Activated T-helper 2 cell treated with anti-CD3 and anti-CD28 coated beads, Interferon-gamma antibody, Interleukin-2, Interleukin-4, amounts not matched to agents 10 μg/mL and 5 μg/mL and 100 μg/mL, durations not matched to agents 14 hours and 24 hours and 36 hours (primary cell): ENCODE measurements around the gene UBL7. TPM values are rescaled to one million over a fixed set of nuclear protein-coding genes. Genes with fewer than 3 reads are reported as not detected.
A peak's percentile ranks its signal among the peaks of the same experiment; 100 is the strongest.

Source experiments
- DNase-seq: peaks from one replicate; pipeline ENCODE4 v3.0.0; 2021; ENCODE audit warnings: low spot score
- H3K27ac Mint-ChIP-seq: one replicate; pipeline ENCODE4 v1.8.0; 2021; ENCODE audit warnings: mixed read lengths
- H3K27me3 Mint-ChIP-seq: one replicate; pipeline ENCODE4 v1.8.0; 2021; ENCODE audit warnings: low read depth, mixed read lengths
- H3K36me3 Mint-ChIP-seq: one replicate; pipeline ENCODE4 v1.8.0; 2021; ENCODE audit warnings: low read depth, mixed read lengths
- H3K4me1 Mint-ChIP-seq: one replicate; pipeline ENCODE4 v1.8.0; 2021; ENCODE audit warnings: low read depth, mixed read lengths
- H3K4me3 Mint-ChIP-seq: one replicate; pipeline ENCODE4 v1.8.0; 2021; ENCODE audit warnings: low read depth, mild to moderate bottlenecking, moderate library complexity, mixed read lengths
- H3K9me3 Mint-ChIP-seq: one replicate; pipeline ENCODE4 v1.8.0; 2021; ENCODE audit warnings: mixed read lengths
- intact Hi-C: fragments of 100-400 bp; cut with micrococcal nuclease; formaldehyde crosslinking; loops from one replicate; pipeline ENCODE4 v1.15.1; 2023
- total RNA-seq: library from RNA; stranded (reverse); gene quantifications from 2 replicates; pipeline ENCODE4 v1.2.3, GENCODE V29; 2022

UBL7 gene
- total RNA-seq, 1 donor from 2014 or later = 59.1 TPM

DNA sequence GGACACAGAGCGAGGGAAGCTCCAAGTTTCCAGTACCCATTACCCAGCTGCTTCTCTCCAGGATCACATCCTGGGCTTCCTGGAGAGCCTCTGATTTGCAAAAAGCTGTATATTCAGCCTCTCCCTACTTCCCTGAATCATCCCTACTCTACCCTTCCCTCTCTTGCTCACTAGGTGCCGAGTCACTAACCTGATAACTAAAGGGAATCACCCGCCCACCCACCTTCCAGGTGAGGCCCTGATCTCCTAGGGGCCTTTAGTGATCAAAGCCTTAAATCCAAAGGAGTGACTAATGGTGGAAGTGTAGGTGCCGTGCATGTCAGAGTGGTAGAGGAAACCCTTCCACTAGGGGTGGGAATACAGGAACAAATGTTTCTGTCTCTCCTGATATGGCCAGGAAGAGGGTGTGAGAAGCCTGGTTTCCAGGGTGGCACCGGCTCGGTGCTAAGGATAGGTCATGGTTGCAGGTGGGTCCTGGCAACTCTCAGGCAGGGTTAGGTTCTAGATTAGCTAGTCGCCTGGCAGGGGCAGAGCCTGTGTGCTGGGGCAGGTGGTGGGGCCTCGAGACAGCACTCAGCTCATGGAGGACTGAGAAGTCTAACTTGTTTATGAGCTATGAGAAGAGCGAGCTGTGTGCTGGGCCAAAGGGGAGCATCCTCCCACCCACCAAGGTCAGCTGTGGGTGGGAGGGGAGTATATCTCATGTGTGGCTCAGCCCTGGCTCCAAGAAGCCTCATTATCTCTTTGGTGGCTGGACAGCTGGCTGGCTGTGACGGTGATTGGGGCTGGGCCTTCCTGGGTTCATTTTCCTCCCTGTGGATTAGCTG, 37.3 kb downstream of the UBL7 start:
- no peak for DNase-seq
- H3K4me3 Mint-ChIP-seq = no peak overlapping the region
- H3K27ac Mint-ChIP-seq = peak overlapping the region; percentile 50
- intact Hi-C loops = no loop called here
- H3K4me1 Mint-ChIP-seq = peaks cover 34% of the 10 kb centered on the region
- H3K9me3 Mint-ChIP-seq = no peaks in the 10 kb centered on the region
- peaks cover 31% of the 10 kb centered on the region for H3K36me3 Mint-ChIP-seq
- no peaks in the 10 kb centered on the region for H3K27me3 Mint-ChIP-seq

GRCh38 chr15:74422652-74423430, 38.1 kb downstream of the UBL7 start:
- Mint-ChIP-seq H3K27me3 (no peaks in the 10 kb centered on the region), H3K9me3 (no peaks in the 10 kb centered on the region), H3K36me3 (peaks cover 25% of the 10 kb centered on the region), H3K27ac (no peak overlapping the region), H3K4me3 (no peak overlapping the region), H3K4me1 (peaks cover 30% of the 10 kb centered on the region)
- intact Hi-C loops = no loop called here
- no peak for DNase-seq

- peaks cover 27% of the 10 kb centered on the region for H3K4me1 Mint-ChIP-seq
- H3K27ac Mint-ChIP-seq = no peak overlapping the region
- DNase-seq = no peak
- H3K36me3 Mint-ChIP-seq = peaks cover 26% of the 10 kb centered on the region
- H3K4me3 Mint-ChIP-seq = no peak overlapping the region
- no peaks in the 10 kb centered on the region for H3K9me3 Mint-ChIP-seq
- intact Hi-C loops = no loop called here
- no peaks in the 10 kb centered on the region for H3K27me3 Mint-ChIP-seq
Observed at GRCh38 chr15:74422265-74422651, 38.7 kb downstream of the UBL7 start.

DNA sequence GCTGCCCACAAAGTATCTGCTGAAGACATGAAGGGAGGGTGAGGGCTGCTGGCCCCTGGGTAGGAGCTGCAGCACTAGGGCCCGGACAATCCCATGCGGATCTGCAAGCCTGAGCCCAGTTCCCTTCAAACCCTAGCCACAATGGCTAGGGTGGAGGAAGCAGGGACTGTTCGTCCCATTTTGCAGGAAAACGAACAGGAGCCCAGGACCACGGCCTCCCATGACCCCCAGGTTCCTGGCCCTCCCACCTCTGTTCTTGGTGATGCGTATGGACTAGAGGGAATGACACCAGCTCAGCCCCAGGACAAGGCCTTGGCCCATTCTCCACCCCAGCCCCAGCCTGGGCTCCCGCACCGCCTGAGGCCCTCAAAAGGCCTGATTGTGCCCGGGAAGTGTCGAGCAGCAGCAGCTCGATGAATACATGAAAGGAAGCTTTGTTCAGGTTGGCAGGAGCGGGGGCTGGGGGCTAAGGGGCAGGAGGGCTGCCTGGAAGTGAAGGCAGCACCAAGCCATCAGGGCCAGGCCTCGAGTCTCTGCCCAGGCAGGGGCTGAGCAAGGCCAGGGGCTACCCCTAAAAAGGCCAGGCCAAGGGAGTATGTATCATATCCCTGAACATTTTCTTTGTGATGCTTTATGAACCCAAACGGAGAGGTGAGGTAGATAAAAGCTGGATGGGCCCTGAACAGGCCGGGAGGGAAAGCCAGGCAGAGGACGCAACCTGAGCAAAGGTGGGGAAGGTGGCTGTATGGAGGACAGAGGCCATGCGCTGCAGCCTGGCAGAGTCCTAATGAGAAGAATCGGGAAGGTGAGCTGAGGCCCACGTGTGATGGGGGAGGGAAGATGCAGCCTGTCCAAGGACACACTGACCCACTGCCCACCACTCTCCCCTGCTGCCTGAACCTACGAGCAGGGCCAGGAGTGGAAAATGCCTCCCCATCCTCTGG, 39.4 kb downstream of the UBL7 start:
- intact Hi-C loops = no loop called here
- Mint-ChIP-seq H3K4me3 (no peak overlapping the region), H3K36me3 (peaks cover 28% of the 10 kb centered on the region), H3K9me3 (no peaks in the 10 kb centered on the region), H3K4me1 (peaks cover 27% of the 10 kb centered on the region), H3K27ac (no peak overlapping the region), H3K27me3 (no peaks in the 10 kb centered on the region)
- DNase-seq = no peak

- intact Hi-C loops = no loop called here
- Mint-ChIP-seq H3K27ac (no peak overlapping the region), H3K4me3 (no peak overlapping the region), H3K9me3 (no peaks in the 10 kb centered on the region), H3K4me1 (peaks cover 30% of the 10 kb centered on the region), H3K27me3 (no peaks in the 10 kb centered on the region), H3K36me3 (peaks cover 31% of the 10 kb centered on the region)
- DNase-seq = no peak
Observed at GRCh38 chr15:74420193-74420905, 40.6 kb downstream of the UBL7 start.

DNA sequence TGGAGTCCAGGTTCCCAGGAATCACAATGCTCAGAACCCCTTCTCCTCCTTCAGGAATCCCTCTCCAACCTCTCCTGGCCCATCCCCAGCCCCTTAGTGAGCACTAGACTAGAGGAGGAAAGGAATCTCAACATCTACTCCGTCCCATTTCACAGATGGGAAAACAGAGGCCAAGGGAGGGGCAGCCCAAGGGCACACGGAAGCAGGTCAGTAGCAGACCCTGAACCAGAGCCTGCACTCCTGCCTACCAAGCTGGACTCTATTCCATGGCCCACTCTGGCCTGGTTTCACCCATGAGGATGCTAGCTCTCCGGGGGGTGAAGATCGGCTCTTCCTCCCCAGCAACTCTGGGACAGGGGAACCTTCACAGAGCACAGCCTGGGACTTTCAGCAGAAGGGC, 41.5 kb downstream of the UBL7 start:
- intact Hi-C loops = no loop called here

GRCh38 chr15:74418575-74419338, 42.2 kb downstream of the UBL7 start:
- no peak overlapping the region for H3K27ac Mint-ChIP-seq
- intact Hi-C loops = no loop called here
- DNase-seq = no peak
- H3K9me3 Mint-ChIP-seq = no peaks in the 10 kb centered on the region
- H3K4me3 Mint-ChIP-seq = no peak overlapping the region
- H3K36me3 Mint-ChIP-seq = peaks cover 47% of the 10 kb centered on the region
- H3K27me3 Mint-ChIP-seq = no peaks in the 10 kb centered on the region
- H3K4me1 Mint-ChIP-seq = peaks cover 33% of the 10 kb centered on the region

More for the DNA sequence above, 41.5 kb downstream of the UBL7 start:
- Mint-ChIP-seq H3K27ac (no peak overlapping the region), H3K27me3 (no peaks in the 10 kb centered on the region), H3K4me1 (peaks cover 34% of the 10 kb centered on the region), H3K4me3 (no peak overlapping the region), H3K36me3 (peaks cover 40% of the 10 kb centered on the region), H3K9me3 (no peaks in the 10 kb centered on the region)
- DNase-seq = no peak

DNA sequence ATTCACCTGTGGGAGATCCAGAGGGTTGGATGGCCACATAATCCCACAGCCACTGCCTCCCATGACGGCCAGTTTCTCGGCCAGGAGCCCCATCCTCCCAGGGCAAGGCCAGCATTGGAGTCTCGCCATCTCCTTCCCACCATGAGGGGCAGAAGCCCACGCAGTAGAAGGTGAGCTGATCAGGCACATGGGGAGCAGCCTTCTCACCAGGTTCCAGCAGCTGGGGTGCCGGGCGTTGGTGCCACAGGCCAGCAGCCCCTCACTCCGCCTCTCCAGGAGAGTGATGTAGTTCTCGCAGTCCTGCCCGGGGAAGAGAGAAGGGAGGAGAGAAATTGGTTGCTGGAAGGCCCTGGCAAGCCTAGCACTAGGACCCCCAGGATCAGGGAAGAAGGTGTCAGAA, 43.3 kb downstream of the UBL7 start:
- no peak for DNase-seq
- Mint-ChIP-seq H3K36me3 (peaks cover 55% of the 10 kb centered on the region), H3K4me3 (no peak overlapping the region), H3K27ac (no peak overlapping the region), H3K27me3 (no peaks in the 10 kb centered on the region), H3K4me1 (peaks cover 27% of the 10 kb centered on the region), H3K9me3 (no peaks in the 10 kb centered on the region)
- intact Hi-C loops = no loop called here

GRCh38 chr15:74417225-74417624, 43.7 kb downstream of the UBL7 start:
- no peaks in the 10 kb centered on the region for H3K9me3 Mint-ChIP-seq
- no peak for DNase-seq
- peaks cover 27% of the 10 kb centered on the region for H3K4me1 Mint-ChIP-seq
- intact Hi-C loops = no loop called here
- H3K4me3 Mint-ChIP-seq = no peak overlapping the region
- no peaks in the 10 kb centered on the region for H3K27me3 Mint-ChIP-seq
- no peak overlapping the region for H3K27ac Mint-ChIP-seq
- peaks cover 60% of the 10 kb centered on the region for H3K36me3 Mint-ChIP-seq

- DNase-seq = no peak
- Mint-ChIP-seq H3K9me3 (no peaks in the 10 kb centered on the region), H3K27ac (peak overlapping the region; percentile 13), H3K36me3 (peaks cover 65% of the 10 kb centered on the region), H3K27me3 (no peaks in the 10 kb centered on the region), H3K4me1 (peaks cover 27% of the 10 kb centered on the region), H3K4me3 (no peak overlapping the region)
- intact Hi-C loops = no loop called here
Observed at GRCh38 chr15:74415966-74416916, 44.7 kb downstream of the UBL7 start.
